ENCODE results near the gene MMAA. TPM values are rescaled to one million over a fixed set of nuclear protein-coding genes. Genes with fewer than 3 reads are reported as not detected.
"Not testable (repeated sequence)": the region's sequence is repeated elsewhere in the genome, so short reads cannot be mapped to it uniquely, and the experiment has no call there.

The MMAA gene
- total RNA-seq, 1 donor from 2014 or later, result 7.5 TPM

DNA sequence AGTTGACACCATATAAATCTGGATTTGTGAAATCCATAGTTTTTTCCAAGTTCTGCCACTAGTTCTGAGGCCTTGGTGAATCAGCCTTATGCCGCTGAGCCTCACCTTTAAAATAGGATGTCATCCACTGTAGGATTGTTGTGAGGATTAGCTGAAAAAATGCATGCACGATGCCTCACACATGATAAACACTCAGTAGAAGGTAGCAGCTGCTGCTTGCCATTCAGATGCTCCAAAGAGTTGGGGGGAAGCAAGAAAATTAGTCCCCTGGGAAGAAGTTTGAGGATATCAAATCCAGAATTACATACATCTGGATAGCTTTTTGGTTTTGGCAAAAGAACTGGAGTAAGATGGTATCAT, 7.4 kb downstream of the MMAA start:
- DNase-seq (ENCODE audit: low spot score), result no peak

GRCh38 chr4:145635117-145635516, 15.9 kb downstream of the MMAA start:
- no peak for DNase-seq (ENCODE audit: low spot score)

DNA sequence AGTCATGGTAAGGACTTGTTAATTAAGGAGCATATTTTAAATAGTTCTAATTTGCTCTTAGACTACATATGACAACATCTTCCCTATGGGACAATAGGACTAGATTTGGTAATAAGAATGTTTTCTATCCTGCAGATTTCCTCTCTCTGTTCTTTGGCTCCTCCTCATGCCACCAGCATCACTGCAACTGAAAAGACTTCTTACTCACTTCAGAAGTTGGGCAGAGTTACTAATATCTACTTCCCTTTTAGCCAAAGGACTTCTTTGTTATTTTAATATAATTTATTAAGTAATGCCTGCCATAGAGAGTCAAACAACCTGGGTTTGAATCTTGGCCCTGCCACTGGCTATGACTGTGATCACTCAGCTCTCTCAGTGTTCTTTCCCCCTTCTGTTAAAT, 16.4 kb downstream of the MMAA start:
- no peak for DNase-seq (ENCODE audit: low spot score)

DNA sequence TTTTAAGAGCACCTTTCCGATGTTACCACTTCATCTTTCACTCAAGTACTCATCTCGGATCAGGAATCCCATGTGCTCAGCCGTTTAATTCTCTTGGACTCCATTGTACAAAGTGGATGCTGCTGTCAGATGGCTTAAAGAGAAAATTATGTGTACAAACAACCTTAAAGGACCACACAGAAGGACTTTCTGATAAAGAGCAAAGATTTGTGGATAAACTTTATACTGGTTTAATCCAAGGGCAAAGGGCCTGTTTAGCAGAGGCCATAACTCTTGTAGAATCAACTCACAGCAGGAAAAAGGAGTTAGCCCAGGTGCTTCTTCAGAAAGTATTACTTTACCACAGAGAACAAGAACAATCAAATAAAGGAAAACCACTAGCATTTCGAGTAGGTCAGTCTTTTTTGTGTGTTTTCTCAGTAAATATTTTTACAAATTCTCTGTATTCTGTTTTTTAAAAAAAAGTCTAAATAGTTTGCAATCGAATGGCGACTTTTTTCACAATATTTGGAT, 20.1 kb downstream of the MMAA start:
- DNase-seq (ENCODE audit: low spot score), result no peak

GRCh38 chr4:145640236-145640635, 21.1 kb downstream of the MMAA start:
- DNase-seq (ENCODE audit: low spot score), result not testable (repeated sequence)

DNA sequence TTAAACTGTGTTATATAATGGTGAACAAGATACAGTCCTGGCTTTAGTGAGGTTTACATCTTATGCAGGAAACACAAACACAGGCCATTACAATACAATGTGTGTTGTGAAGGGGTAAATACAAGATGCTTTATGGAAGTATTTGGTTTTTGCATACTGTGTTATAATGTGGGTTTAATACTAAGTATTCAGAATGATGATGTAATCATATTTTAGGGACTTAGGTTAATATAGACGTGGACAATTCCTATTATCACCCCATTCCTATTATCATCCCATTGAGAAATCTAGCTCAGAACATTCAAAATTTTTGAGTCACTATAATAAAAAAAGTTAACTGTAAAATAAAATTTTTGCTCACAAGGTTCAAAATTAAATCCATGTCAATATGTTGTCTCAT, 24.1 kb downstream of the MMAA start:
- no peak for DNase-seq (ENCODE audit: low spot score)

GRCh38 chr4:145644699-145645098, 25.5 kb downstream of the MMAA start:
- DNase-seq (ENCODE audit: low spot score), result no peak

DNA sequence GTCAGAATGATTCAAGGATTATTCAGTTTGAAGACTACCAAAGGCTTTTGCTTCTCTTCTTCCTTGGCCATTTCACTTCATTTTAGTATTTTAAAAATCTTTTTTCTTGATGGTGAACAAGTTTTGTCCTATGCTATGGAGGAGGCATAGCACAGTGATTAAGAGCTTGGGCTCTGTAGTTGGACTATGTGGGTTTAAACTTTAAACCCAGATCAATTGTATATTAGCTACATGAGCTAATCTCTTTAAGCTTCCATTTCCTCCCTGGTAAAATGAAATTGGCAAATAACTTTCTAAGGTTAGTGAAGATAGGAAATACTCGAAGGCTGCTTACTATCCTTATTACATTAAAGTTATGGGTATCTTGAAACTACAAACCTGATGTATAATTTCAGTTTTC, 37.0 kb downstream of the MMAA start:
- no peak for DNase-seq (ENCODE audit: low spot score)

GRCh38 chr4:145660064-145660463, 40.9 kb downstream of the MMAA start:
- no peak for DNase-seq (ENCODE audit: low spot score)

DNA sequence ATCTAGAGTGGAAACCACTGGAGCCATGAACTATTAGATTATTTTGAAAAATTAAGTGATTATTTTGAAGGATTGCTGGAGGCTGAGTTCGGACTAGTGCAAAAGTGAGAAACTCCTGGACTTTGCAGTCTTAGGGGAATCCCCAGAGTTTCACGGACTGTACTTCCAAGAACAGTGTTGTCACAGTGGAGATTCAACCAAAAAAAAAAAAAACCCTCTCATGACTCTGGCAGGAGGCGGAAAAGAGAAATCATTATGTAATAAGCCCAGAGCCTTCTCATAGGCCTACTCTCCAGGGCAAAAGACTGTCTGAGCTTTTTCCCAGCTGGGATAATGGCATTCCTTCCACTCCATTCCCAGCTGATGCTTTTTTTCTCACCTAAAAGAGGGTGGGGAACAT, 44.0 kb downstream of the MMAA start:
- no peak for DNase-seq (ENCODE audit: low spot score)

- DNase-seq (ENCODE audit: low spot score), result no peak
Measured at GRCh38 chr4:145665773-145666172, 46.6 kb downstream of the MMAA start.

DNA sequence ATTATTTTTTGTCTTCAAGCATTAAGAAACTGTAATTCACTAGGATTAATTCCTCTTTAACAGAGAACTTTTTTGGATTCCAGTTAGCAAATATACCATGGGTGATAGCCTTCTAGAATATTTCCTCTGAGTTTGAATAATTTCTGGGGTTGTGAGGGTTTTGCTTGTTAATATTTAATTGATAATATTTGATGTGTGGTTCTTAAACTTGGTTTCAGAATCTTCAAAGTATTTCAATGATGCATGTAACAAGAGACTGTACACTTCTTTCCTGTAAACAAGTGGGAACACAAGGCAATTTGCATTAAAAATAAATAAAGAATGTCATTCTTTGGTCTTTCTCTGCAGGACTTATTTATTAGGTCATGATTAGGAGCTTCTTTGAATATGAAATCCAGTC, 51.2 kb downstream of the MMAA start:
- DNase-seq (ENCODE audit: low spot score), result no peak

- DNase-seq (ENCODE audit: low spot score), result no peak
Measured at GRCh38 chr4:145679520-145679919, 60.3 kb downstream of the MMAA start.

DNA sequence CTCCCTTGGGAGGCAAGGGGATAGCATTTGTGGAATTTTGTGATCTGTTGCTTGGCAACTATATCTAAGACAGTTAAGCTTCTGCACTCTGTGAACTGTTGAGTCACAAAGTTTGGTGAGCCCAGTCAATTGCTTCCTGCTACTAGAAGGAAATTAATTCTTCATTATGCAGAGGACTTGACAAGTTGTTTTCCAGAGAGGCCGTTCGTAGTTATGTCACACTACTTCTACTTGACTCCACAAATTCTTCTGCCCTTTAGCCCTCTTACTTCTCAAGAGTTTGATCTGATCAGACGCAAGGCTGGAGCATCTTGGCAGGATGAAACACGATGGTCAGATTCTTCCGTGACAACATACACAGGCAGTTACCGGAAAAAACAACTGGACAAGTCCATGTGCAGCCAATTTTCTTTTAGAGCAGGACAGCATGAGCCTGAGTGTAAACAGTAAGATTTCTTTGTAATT, 60.8 kb downstream of the MMAA start, which contains the start of gene C4orf51:
Gene C4orf51 (plus strand): TSS at position 156 of the 465 bp plus-strand sequence. CDS start 58 bp downstream, at position 214.
- no peak for DNase-seq (ENCODE audit: low spot score)

DNA sequence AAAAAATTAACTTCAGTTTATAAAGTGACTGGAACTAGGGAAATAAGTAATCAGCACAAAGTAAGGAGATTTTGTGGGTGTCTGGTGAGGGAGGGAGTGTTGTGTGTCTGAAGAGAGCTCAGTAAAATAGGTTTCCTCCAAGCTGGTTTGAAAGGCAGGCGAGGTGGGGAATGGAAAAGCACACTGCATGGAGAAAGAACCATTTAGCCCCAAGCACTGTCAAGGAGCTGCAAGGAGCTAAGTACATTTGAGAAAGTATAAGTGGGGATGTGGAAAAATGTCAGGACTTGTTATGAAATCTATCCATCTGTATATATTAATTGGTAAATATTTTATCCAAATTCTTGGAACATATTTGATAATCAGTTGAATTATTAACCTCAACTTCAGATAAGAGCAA, 61.7 kb downstream of the MMAA start:
- no peak for DNase-seq (ENCODE audit: low spot score)

GRCh38 chr4:145681518-145681917, 62.3 kb downstream of the MMAA start:
- DNase-seq (ENCODE audit: low spot score), result no peak

DNA sequence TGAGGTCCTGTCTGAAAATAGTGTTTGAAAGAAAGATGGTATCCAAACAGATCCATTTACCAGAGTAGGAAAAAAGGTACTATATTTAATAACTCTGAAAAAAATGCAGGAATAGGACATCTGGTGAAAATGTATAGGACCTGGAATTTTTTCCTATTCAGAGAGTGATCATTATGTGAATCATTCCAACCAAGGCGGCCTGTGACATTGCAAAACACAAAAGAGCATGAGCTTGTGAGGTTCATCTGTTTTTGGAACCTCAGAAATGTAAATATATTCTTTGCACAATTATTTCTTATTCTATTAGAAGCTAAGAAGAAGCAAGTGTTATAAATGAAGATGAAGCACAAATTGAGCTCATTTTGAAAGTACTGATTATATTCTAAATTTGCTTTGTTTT, 62.8 kb downstream of the MMAA start:
- DNase-seq (ENCODE audit: low spot score), result no peak

DNA sequence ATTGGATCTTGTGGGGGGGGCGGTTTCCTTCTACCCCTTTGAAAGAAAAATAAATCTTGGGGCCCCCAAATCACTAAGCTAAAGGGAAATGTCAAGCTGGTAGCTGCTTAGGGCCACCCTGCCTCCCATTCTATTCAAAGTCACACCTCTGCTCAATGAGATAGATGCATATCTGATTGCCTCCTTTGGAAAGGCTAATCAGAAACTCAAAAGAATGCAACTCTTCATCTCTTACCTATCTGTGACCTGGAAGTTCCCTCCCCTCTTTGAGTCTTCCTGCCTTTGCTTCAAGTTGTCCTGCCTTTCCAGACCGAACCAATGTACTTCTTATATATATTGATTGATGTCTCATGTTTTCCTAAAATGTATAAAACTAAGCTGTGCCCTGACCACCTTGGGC, 67.8 kb downstream of the MMAA start:
- DNase-seq (ENCODE audit: low spot score), result no peak

DNA sequence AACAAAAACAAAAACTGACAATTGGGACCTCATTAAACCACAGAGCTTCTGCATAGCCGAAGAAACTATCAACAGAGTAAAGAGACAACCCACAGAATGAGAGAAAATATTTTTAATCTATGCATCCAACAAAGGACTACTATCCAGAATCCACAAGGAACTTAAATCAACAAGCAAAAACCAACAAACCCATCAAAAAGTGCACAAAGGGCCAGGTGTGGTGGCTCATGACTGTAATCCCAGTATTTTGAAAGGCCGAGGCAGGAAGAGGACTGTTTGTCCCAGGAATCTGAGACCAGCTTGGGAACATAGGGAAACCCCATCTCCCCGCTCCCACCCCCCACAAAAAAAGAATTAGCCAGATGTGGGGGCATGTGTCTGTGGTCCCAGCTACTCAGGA, 71.4 kb downstream of the MMAA start:
- DNase-seq (ENCODE audit: low spot score), result no peak

DNA sequence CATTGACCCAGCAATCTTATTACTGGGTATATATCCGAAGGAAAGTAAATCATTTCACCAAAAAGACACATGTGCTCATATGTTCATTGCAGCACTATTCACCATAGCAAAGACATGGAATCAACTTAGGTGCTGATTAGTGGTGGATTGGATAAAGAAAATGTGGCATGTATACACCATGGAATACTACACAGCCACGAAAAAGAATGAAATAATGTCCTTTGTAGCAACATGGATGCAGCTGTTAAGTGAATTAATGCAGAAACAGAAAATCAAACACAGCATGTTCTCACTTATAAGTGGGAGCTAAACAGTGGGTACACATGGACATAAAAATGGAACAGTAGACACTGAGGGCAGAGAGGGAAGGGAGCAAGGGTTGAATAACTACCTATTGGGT, 72.2 kb downstream of the MMAA start:
- DNase-seq (ENCODE audit: low spot score), result not testable (repeated sequence)

- DNase-seq (ENCODE audit: low spot score), result no peak
Measured at GRCh38 chr4:145694929-145695328, 75.7 kb downstream of the MMAA start.

GRCh38 chr4:145697332-145697731, 78.1 kb downstream of the MMAA start:
- no peak for DNase-seq (ENCODE audit: low spot score)

DNA sequence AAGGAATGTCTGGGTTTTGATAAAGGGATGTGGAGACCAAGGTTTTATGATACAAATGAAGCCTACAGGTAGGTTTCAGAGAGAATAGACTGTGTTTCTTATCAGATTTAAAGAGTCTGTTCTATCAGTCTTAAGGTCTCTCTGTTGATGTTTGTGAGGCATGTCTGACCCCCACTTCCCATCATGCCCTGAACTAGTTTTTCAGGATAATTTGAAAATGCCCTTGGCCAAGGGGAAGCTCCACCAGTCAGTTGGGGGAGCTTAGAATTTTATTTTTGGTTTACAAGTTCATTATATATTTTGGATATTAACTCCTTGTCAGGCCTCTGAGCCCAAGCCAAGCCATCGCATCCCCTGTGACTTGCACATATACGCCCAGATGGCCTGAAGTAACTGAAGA, 79.3 kb downstream of the MMAA start:
- no peak for DNase-seq (ENCODE audit: low spot score)
